GM10248 (cell line): ENCODE results near the gene ADGRB2.

Experiments used
- CTCF ChIA-PET: fragments of 300-600 bp; sonication (Branson Sonifier 250); formaldehyde crosslinking; extraction: SDS; loops from one replicate; lab custom pipeline; 2021; ENCODE audit warnings: antibody characterized with exemption; lab: Yijun Ruan, JAX
- POLR2A ChIA-PET: fragments of 350-650 bp; sonication (Branson Sonifier 250); formaldehyde crosslinking; extraction: SDS; loops from one replicate; lab custom pipeline; 2020; ENCODE audit warnings: antibody characterized with exemption; lab: Yijun Ruan, JAX
- DNase-seq: peaks from one replicate; pipeline ENCODE4 v3.0.0; 2012; ENCODE audit errors: extremely low spot score
- CTCF ChIP-seq: IDR thresholded peaks from 2 replicates; pipeline ENCODE4 v1.5.1; 2012; ENCODE audit warnings: mild to moderate bottlenecking, low read depth; ENCODE audit errors: extremely low read depth, missing control alignments, control extremely low read depth

Gene ADGRB2

GRCh38 chr1:31788138-31788824 is 24.1 kb upstream of the ADGRB2 start:
- TF ChIP-seq CTCF = no peak
- POLR2A ChIA-PET = interaction anchor here (0.6 to 1.0 kb wide), 2 partner anchors 27 to 47 kb away, joined by 4 to 5 read pairs; no protein-coding TSS in a partner anchor
- CTCF ChIA-PET = interaction anchor here (0.7 to 4.5 kb wide), 38 partner anchors 10 to 492 kb away, joined by 3 to 87 read pairs (median 5); partner anchors contain the start of genes ADGRB2, COL16A1, KHDRBS1 and PEF1
- DNase-seq = peak; percentile 98

DNA sequence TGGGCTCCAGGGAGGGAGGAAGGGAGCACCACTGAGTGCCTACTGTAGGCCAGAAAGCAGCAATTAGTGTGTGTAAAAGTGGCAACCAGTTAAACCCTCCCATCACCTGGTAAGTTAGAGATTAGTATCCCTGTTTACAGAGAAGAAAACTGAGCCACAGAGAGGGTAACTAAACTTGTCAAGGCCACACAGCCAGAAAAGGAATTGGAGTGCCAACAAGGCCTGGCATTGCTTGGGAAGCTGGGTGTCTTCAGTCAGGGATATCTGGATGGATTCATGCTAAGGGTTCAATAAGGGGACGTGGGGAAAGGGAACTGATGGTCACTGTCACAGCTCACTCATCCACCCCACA is 23.6 kb upstream of the ADGRB2 start:
- DNase-seq = no peak
- TF ChIP-seq CTCF = no peak
- POLR2A ChIA-PET = no interaction called here
- CTCF ChIA-PET = interaction anchor here (0.9 to 4.5 kb wide), 18 partner anchors 10 to 491 kb away, joined by 3 to 87 read pairs (median 12); partner anchors contain the start of genes ADGRB2, SNRNP40 and ZCCHC17

DNA sequence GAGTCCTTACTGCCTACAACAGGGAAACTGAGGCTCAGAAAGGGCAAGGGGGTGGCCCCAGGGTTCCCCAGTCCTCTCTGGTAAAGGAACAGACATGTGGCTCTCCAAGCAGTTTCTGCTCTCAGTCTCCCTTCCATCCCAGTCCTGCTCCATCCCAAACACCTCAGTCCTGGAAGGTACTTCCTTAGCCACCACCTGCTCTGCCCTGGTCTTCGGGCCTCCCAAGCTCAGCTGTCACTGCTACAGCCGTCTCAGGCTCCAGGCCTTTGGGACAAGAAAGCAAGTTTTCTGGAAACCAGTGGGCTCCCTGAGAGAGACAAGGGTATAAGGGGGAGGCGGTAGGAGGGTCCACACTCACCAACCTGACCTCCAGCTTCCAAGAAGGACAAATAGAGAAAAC is 23.1 kb upstream of the ADGRB2 start:
- TF ChIP-seq CTCF = no peak
- DNase-seq = no peak
- ChIA-PET CTCF (interaction anchor here (1.6 to 4.5 kb wide), 6 partner anchors 18 to 491 kb away, joined by 5 to 87 read pairs (median 17); partner anchors contain the start of genes ADGRB2, SNRNP40 and ZCCHC17), POLR2A (no interaction called here)

- no peak for DNase-seq
- POLR2A ChIA-PET = no interaction called here
- no peak for TF ChIP-seq CTCF
- CTCF ChIA-PET = interaction anchor here (4.5 kb wide), 1 partner anchor 125 kb away, joined by 87 read pairs; no protein-coding TSS in a partner anchor
These were observed 22.4 kb upstream of the ADGRB2 start for GRCh38 chr1:31786366-31787060.

DNA sequence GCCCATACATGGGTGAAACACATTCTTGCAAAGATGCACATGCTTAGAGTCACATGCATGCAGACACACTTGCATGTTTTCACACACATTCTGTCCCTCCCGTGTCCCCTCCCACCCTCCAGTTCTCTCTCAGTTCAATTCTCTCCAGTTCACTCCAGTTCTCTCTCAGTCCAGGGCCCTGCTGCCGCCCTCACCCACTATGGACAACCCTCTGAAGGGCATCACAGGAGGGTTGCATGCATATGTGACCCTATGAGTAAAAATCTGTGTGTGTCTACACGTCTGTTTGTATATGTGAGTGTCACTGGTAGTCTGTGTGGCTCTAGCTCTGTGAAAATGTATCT is 21.8 kb upstream of the ADGRB2 start:
- DNase-seq = no peak
- POLR2A ChIA-PET = no interaction called here
- CTCF ChIA-PET = no interaction called here
- TF ChIP-seq CTCF = no peak

- TF ChIP-seq CTCF = no peak
- DNase-seq = no peak
- ChIA-PET POLR2A (no interaction called here), CTCF (interaction anchor here (1.3 to 1.5 kb wide), 3 partner anchors 31 to 121 kb away, joined by 4 read pairs; partner anchors contain the start of gene SPOCD1)
These were observed 21.1 kb upstream of the ADGRB2 start for GRCh38 chr1:31785020-31785946.
